Measurements from ENCODE around the gene BTBD2. TPM values are rescaled to one million over a fixed set of nuclear protein-coding genes. Genes with fewer than 3 reads are reported as not detected.
A peak's percentile ranks its signal among the peaks of the same experiment; 100 is the strongest.

Gene BTBD2
- total and polyA plus RNA-seq, 2 of the 8 experiments (the other 6 are each of a cell fraction or from before 2014, with no cell fraction given), result 91.7 to 92.3 TPM

GRCh38 chr19:2034729-2035589, 19.4 kb upstream of the BTBD2 start (continued):
- TF ChIP-seq RNF2 (IDR thresholded peaks at IDR 0.05; ENCODE audit: borderline replicate concordance, low read depth, low read length, missing control alignments, poor library complexity, severe bottlenecking), result no peak
- no peak for TF ChIP-seq JUN (IDR thresholded peaks at IDR 0.05; ENCODE audit: low read depth, low read length)
- no peak for TF ChIP-seq NRF1 (IDR thresholded peaks at IDR 0.05; ENCODE audit: low read depth, low read length)
- no peak for TF ChIP-seq TAF7 (optimal IDR thresholded peaks at IDR 0.05; ENCODE audit: borderline replicate concordance, low read depth, low read length)
- no peak for TF ChIP-seq POU5F1 (IDR thresholded peaks at IDR 0.05; ENCODE audit: low read depth, low read length)
- TF ChIP-seq CTCF (IDR thresholded peaks at IDR 0.05; ENCODE audit: control extremely low read depth in 1 of 3, insufficient read depth in 1 of 3, low read depth in 1 of 3, low read length in 3 of 3), result no peak
- TF ChIP-seq E2F6 (IDR thresholded peaks at IDR 0.05), result peak; percentile 39; the same call in 1 of the 2 replicates
- TF ChIP-seq SUZ12 (IDR thresholded peaks at IDR 0.05; ENCODE audit: low read length), result no peak
- TF ChIP-seq ATF2 (IDR thresholded peaks at IDR 0.05; ENCODE audit: low read length), result peak; percentile 80; the same call in 1 of the 2 replicates
- TF ChIP-seq SIX5 (IDR thresholded peaks at IDR 0.05; ENCODE audit: low read depth, low read length), result no peak
- no peak for TF ChIP-seq BRCA1 (IDR thresholded peaks at IDR 0.05; ENCODE audit: low read depth, low read length)
- TF ChIP-seq FOSL1 (IDR thresholded peaks at IDR 0.05; ENCODE audit: insufficient read depth, low read depth, low read length), result no peak
